GM19438 (cell line): ENCODE measurements around the gene LIPG.

ENCODE experiments used
- ATAC-seq: cut with Tn5 transposase; IDR thresholded peaks from one replicate; pipeline ENCODE4 v1.9.1; 2021; ENCODE audit warnings: low read depth; ENCODE audit not compliant: unreplicated experiment

Gene LIPG

GRCh38 chr18:49630246-49630699 is 68.4 kb downstream of the LIPG start:
- no peak for ATAC-seq

GRCh38 chr18:49631146-49631866 is 69.4 kb downstream of the LIPG start:
- no peak for ATAC-seq

- ATAC-seq: no peak
Observed at GRCh38 chr18:49632588-49632987, 70.7 kb downstream of the LIPG start.

- ATAC-seq: no peak
Observed at GRCh38 chr18:49638209-49638785, 76.4 kb downstream of the LIPG start.

GRCh38 chr18:49638891-49639557 is 77.2 kb downstream of the LIPG start:
- ATAC-seq: no peak

- no peak for ATAC-seq
Observed at GRCh38 chr18:49639643-49640391, 78.0 kb downstream of the LIPG start.

GRCh38 chr18:49640741-49641140 is 78.9 kb downstream of the LIPG start:
- ATAC-seq: no peak

- ATAC-seq: no peak
Observed at GRCh38 chr18:49645196-49645595, 83.3 kb downstream of the LIPG start.

- ATAC-seq: no peak
Observed at GRCh38 chr18:49645841-49646351, 84.0 kb downstream of the LIPG start.

- ATAC-seq: no peak
Observed at GRCh38 chr18:49646873-49647272, 85.0 kb downstream of the LIPG start.

GRCh38 chr18:49647496-49648168 is 85.8 kb downstream of the LIPG start:
- ATAC-seq: no peak

GRCh38 chr18:49648326-49648725 is 86.5 kb downstream of the LIPG start:
- no peak for ATAC-seq
